ENCODE data around the gene MAP3K14.

MAP3K14 gene

DNA sequence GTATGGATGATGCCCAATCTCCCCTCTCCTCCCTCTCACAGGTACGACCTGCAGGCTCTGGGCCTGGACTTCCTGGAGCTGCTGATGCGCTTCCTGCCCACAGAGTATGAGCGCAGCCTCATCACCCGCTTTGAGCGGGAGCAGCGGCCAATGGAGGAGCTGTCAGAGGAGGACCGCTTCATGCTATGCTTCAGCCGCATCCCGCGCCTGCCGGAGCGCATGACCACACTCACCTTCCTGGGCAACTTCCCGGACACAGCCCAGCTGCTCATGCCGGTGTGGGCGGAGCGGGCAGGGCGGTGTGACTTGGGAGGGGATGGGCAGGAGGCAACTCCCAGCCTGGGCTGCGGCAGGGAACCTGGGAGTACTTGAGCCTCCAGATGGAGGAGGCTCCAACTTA, 73.1 kb downstream of the MAP3K14 start:
- H3K27ac Mint-ChIP-seq: peak overlapping the region in 2 of 3 experiments; percentile 67 to 76
- H3K27me3 Mint-ChIP-seq (ENCODE audit: low read depth): peaks cover 79% of the 10 kb centered on the region
- H3K4me1 Mint-ChIP-seq: peaks cover 12% of the 10 kb centered on the region
- peak overlapping the region in 1 of 3 experiments; percentile 21 for H3K4me3 Mint-ChIP-seq
- no peaks in the 10 kb centered on the region for H3K9me3 Mint-ChIP-seq
- TF ChIP-seq, protein P1, sequence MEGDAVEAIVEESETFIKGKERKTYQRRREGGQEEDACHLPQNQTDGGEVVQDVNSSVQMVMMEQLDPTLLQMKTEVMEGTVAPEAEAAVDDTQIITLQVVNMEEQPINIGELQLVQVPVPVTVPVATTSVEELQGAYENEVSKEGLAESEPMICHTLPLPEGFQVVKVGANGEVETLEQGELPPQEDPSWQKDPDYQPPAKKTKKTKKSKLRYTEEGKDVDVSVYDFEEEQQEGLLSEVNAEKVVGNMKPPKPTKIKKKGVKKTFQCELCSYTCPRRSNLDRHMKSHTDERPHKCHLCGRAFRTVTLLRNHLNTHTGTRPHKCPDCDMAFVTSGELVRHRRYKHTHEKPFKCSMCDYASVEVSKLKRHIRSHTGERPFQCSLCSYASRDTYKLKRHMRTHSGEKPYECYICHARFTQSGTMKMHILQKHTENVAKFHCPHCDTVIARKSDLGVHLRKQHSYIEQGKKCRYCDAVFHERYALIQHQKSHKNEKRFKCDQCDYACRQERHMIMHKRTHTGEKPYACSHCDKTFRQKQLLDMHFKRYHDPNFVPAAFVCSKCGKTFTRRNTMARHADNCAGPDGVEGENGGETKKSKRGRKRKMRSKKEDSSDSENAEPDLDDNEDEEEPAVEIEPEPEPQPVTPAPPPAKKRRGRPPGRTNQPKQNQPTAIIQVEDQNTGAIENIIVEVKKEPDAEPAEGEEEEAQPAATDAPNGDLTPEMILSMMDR (IDR thresholded peaks at IDR 0.05; ENCODE audit: unreplicated experiment in 3 of 3): no peak
- no peaks in the 10 kb centered on the region for H3K36me3 Mint-ChIP-seq (ENCODE audit: low read depth)

DNA sequence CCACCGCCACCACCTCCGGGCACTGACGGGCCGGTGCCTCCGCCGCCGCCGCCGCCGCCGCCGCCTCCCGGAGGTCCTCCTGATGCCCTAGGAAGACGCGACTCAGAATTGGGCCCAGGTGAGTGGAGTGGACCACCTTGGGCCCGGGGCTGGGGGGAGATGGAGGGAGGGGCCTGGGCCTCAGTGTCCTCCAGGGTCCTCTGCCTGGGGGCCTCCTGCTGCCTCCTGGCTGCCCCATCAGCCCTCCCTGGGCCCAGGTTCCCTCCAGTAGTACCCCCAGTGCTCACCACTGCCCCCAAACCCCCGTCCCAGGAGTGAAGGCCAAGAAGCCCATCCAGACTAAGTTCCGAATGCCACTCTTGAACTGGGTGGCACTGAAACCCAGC, 74.8 kb downstream of the MAP3K14 start:
- Mint-ChIP-seq H3K27ac (no peak overlapping the region), H3K9me3 (no peaks in the 10 kb centered on the region), H3K4me3 (peak overlapping the region; percentile 55 to 78 (median 74)), H3K36me3 (ENCODE audit: low read depth) (no peaks in the 10 kb centered on the region), H3K4me1 (peaks cover 10% of the 10 kb centered on the region), H3K27me3 (ENCODE audit: low read depth) (peaks cover 88% of the 10 kb centered on the region)
- TF ChIP-seq, protein P1 (IDR thresholded peaks at IDR 0.05; ENCODE audit: unreplicated experiment in 3 of 3): no peak

DNA sequence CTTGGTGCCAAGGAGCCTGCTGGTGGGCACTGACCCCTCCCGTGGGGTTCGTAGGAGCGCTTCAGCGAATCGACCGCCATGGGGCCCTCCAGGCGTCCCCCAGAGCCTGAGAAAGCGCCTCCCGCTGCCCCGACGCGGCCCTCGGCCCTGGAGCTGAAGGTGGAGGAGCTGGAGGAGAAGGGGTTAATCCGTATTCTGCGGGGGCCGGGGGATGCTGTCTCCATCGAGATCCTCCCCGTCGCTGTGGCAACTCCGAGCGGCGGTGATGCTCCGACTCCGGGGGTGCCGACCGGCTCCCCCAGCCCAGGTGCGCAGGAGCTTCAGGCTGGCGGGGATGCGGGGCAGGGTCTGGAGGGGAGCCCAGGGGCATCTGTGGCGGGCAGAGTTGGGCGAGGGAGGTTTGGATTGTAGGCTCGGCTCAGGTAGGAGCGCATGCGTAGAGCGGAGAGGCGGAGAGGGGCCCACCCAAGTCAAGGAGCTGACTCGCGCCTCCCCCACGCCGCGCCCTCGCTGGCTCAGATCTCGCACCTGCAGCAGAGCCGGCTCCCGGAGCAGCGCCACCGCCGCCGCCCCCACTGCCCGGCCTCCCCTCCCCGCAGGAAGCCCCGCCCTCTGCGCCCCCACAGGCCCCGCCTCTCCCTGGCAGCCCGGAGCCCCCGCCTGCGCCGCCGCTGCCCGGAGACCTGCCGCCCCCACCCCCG, 75.3 kb downstream of the MAP3K14 start:
- H3K36me3 Mint-ChIP-seq (ENCODE audit: low read depth): no peaks in the 10 kb centered on the region
- peaks cover 6% of the 10 kb centered on the region for H3K4me1 Mint-ChIP-seq
- no peak overlapping the region for H3K27ac Mint-ChIP-seq
- H3K4me3 Mint-ChIP-seq: peak overlapping the region; percentile 55 to 78 (median 71)
- H3K27me3 Mint-ChIP-seq (ENCODE audit: low read depth): peaks cover 85% of the 10 kb centered on the region
- TF ChIP-seq, protein P1 (IDR thresholded peaks at IDR 0.05; ENCODE audit: unreplicated experiment in 3 of 3): no peak
- no peaks in the 10 kb centered on the region for H3K9me3 Mint-ChIP-seq

GRCh38 chr17:45240905-45241327, 75.9 kb downstream of the MAP3K14 start:
- no peak overlapping the region for H3K27ac Mint-ChIP-seq
- peak overlapping the region; percentile 55 to 78 (median 71) for H3K4me3 Mint-ChIP-seq
- H3K4me1 Mint-ChIP-seq: peaks cover 6% of the 10 kb centered on the region
- H3K27me3 Mint-ChIP-seq (ENCODE audit: low read depth): peaks cover 86% of the 10 kb centered on the region
- H3K9me3 Mint-ChIP-seq: no peaks in the 10 kb centered on the region
- TF ChIP-seq, protein P1 (IDR thresholded peaks at IDR 0.05; ENCODE audit: unreplicated experiment in 3 of 3): no peak
- H3K36me3 Mint-ChIP-seq (ENCODE audit: low read depth): no peaks in the 10 kb centered on the region

- Mint-ChIP-seq H3K27ac (no peak overlapping the region), H3K4me1 (peaks cover 6% of the 10 kb centered on the region), H3K9me3 (no peaks in the 10 kb centered on the region), H3K27me3 (ENCODE audit: low read depth) (peaks cover 86% of the 10 kb centered on the region), H3K4me3 (peak overlapping the region in 1 of 3 experiments; percentile 12), H3K36me3 (ENCODE audit: low read depth) (no peaks in the 10 kb centered on the region)
- TF ChIP-seq, protein P1 (IDR thresholded peaks at IDR 0.05; ENCODE audit: unreplicated experiment in 3 of 3): no peak
These were observed 78.6 kb downstream of the MAP3K14 start for GRCh38 chr17:45238155-45238774.

Data from nephron (organoid).